Spleen (tissue), 7 donors: ENCODE data around the gene PANK1.

Experiments used
- POLR2A ChIP-seq, 3 donors: fragments of 450-650 bp; IDR thresholded peaks; one replicate each; pipeline ENCODE4 v1.5.1; 2017; ENCODE audit warnings: antibody characterized with exemption in 3 of 3, mild to moderate bottlenecking in 1 of 3
- POLR2AphosphoS5 ChIP-seq, 3 donors: sonication (generic); formaldehyde crosslinking; IDR thresholded peaks; one replicate each; pipeline ENCODE4 v1.5.1; 2017; ENCODE audit warnings: antibody characterized with exemption in 3 of 3
- TF ChIP-seq, protein P1 (sequence below), 11 experiments: fragments of 200-600 bp in 7 of 11; fragments of 450-650 bp in 4 of 11; sonication (generic) in 4 of 11; IDR thresholded peaks in 8 of 11; conservative IDR thresholded peaks in 3 of 11; 1 replicate in 7 of 11; 2 replicates in 4 of 11; pipeline versions ENCODE4 v1.4.0 to v1.8.0; 2016 to 2021; ENCODE audit warnings: antibody characterized with exemption in 11 of 11, inconsistent platforms in 4 of 11, mild to moderate bottlenecking in 1 of 11
- donor health status: DM: no; HTN: no; CAD: no; lungs with moderate emphysema.
- donor health status: DM: no; HTN: no; CAD: no.
- donor health status: DM: no; HTN: no; CAD: no.

DNA sequence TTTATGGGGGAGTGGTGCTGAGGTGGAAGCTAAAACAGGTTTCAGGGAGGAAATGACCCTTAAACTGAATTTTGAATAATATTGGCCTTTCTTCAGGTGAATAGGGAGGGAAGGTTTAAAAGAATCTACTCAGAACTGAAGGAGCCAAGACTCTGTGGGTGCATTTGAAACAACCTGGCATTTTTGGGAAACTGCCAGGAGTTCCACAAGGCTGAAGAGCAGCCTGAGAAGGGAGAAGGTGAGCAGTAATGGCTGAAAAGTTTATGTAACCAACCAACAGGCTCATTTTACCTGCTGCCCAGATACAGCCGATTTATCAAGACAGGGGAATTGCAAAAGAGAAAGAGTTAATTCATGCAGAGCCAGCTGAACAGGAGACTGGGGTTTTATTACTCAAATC is 4.0 kb upstream of the PANK1 start:
- TF ChIP-seq POLR2AphosphoS5 (IDR thresholded peaks at IDR 0.05) (no peak), POLR2A (IDR thresholded peaks at IDR 0.05) (no peak)
- TF ChIP-seq, protein P1, sequence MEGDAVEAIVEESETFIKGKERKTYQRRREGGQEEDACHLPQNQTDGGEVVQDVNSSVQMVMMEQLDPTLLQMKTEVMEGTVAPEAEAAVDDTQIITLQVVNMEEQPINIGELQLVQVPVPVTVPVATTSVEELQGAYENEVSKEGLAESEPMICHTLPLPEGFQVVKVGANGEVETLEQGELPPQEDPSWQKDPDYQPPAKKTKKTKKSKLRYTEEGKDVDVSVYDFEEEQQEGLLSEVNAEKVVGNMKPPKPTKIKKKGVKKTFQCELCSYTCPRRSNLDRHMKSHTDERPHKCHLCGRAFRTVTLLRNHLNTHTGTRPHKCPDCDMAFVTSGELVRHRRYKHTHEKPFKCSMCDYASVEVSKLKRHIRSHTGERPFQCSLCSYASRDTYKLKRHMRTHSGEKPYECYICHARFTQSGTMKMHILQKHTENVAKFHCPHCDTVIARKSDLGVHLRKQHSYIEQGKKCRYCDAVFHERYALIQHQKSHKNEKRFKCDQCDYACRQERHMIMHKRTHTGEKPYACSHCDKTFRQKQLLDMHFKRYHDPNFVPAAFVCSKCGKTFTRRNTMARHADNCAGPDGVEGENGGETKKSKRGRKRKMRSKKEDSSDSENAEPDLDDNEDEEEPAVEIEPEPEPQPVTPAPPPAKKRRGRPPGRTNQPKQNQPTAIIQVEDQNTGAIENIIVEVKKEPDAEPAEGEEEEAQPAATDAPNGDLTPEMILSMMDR (IDR thresholded peaks at IDR 0.05 in 8 of 11, conservative IDR thresholded peaks at IDR 0.05 in 3 of 11): no peak
